Measurements from ENCODE around the gene WDR91.

The WDR91 gene

DNA sequence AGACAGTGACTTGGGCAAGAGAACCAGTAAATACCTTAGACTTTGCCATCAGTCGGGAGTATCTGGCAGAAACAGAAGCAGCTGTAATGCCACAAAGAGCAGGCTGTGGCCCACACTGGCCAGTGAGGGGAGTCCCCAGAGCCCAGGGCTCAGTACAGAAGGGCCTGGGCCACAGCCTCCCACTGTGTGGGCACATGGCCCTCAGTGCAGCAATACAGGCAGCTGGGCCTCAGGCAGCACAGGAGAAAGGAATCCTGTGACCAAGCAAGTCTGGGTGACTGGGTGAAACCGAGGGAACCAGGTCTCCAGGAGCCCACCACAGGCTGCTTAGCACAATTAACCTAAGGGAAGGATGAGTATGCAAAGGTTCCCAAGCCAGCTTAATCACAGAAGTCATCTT, 14.0 kb downstream of the WDR91 start:
- FAIRE-seq (no peak), DNase-seq (ENCODE audit: insufficient read length, low spot score) (no peak)
- TF ChIP-seq, protein P1, sequence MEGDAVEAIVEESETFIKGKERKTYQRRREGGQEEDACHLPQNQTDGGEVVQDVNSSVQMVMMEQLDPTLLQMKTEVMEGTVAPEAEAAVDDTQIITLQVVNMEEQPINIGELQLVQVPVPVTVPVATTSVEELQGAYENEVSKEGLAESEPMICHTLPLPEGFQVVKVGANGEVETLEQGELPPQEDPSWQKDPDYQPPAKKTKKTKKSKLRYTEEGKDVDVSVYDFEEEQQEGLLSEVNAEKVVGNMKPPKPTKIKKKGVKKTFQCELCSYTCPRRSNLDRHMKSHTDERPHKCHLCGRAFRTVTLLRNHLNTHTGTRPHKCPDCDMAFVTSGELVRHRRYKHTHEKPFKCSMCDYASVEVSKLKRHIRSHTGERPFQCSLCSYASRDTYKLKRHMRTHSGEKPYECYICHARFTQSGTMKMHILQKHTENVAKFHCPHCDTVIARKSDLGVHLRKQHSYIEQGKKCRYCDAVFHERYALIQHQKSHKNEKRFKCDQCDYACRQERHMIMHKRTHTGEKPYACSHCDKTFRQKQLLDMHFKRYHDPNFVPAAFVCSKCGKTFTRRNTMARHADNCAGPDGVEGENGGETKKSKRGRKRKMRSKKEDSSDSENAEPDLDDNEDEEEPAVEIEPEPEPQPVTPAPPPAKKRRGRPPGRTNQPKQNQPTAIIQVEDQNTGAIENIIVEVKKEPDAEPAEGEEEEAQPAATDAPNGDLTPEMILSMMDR (IDR thresholded peaks at IDR 0.05; ENCODE audit: insufficient read depth, missing control alignments) = no peak

DNA sequence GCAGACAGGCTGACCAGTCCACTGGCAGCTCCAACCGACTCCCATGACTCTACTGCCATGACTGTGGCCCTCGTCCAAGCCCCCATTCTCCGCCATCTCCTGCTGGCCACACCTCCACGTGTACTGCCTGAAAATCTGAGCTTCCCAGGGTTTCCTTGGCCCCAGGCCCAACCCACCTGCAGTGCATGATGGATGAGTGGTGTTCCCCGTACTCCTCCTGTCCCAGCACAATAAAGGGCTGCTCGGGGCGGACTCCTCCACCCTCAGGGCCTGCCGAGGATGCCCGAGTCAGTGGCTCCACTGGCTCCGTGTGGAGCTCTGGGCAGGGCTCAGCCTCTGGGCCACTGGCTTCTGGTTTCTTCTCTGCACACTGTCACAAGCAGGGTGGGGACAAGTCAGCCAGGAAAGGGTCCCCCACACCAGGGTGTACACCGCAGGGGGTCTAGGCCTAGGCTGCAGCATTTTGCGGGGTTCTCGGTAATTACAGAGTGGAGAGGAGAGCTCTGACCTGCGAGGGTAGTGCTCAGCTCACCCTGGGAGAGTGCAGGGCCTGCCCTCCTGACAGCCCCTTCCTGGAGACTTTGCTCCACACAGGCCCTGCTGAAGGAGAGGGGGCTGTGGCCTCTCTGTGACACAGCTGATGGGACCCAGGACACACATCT, 15.2 kb downstream of the WDR91 start:
- FAIRE-seq (no peak), DNase-seq (ENCODE audit: insufficient read length, low spot score) (no peak)
- TF ChIP-seq, protein P1 (IDR thresholded peaks at IDR 0.05; ENCODE audit: insufficient read depth, missing control alignments) = no peak

DNA sequence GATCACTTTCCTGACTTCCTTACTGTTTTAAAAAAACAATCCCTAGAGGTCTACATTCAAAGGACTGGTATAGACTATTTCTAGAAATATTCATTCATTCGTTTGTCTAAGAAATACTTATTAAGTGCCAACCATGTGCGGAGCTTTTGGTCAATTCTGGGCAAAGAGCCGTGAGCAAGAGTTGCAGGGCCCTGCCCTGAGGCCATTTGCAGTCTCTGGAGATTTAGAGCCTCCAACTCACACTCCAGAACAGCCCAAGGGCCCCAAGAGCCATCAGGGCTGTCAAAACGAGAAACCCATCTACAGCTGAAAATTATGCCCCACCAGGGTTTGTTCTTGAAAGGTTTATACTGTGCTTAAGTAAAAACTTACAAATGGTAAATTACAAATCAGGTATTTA, 16.2 kb downstream of the WDR91 start:
- FAIRE-seq (no peak), DNase-seq (ENCODE audit: insufficient read length, low spot score) (no peak)
- TF ChIP-seq, protein P1 (IDR thresholded peaks at IDR 0.05; ENCODE audit: insufficient read depth, missing control alignments) = no peak

DNA sequence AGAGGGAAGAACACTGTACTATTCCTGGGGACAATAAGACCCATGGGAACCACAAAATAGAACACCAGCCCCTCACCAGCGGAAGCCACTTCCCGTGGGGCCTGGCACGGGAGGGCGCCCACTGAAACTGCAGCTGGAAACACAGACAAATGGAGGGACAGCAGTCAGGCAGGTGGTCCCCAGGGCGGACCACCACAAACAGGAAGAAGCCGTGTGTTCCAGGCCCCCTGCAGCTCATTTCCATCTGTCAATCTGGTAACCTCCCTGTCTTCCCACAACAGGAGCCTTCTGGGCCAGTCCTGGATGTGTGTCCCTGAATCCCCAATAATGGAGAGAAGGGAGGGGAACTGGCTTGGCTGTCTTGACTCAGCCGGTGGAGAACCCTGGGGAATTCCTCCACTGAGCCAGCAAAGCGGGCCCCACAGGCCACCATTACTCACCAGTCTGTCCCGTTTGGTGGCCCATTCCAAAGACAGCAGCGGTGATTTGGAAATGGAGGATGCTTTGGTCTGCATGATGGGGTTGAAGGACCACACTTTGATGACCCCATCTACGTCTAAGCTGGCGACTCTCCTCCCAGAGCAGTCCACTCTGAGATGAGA, 16.7 kb downstream of the WDR91 start:
- DNase-seq (ENCODE audit: insufficient read length, low spot score) = no peak
- FAIRE-seq = no peak
- TF ChIP-seq, protein P1 (IDR thresholded peaks at IDR 0.05; ENCODE audit: insufficient read depth, missing control alignments) = no peak

DNA sequence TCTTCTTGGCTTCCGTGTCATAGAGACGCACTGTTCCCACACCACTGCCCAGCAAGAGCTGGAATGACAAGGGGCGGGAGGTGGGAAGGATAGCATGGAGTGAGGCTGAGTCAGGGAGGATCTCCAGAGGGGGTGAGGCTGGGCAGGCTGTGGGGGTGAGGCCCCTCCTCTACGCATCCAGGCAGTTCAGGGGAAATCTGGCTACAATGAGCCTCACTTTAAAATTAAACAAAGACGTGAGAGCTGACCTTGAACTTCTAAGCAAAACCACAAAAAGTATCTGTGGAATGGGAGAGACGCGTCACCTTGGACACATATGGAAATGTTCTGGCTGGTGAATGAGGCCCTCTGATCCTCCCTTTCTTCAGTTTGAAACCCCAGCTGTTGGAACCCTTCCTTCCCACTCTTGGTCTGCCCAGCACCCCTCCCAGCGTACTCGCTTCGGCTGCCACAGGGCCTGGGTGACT, 17.7 kb downstream of the WDR91 start:
- TF ChIP-seq, protein P1 (IDR thresholded peaks at IDR 0.05; ENCODE audit: insufficient read depth, missing control alignments) = no peak
- DNase-seq (ENCODE audit: insufficient read length, low spot score) (no peak), FAIRE-seq (no peak)

DNA sequence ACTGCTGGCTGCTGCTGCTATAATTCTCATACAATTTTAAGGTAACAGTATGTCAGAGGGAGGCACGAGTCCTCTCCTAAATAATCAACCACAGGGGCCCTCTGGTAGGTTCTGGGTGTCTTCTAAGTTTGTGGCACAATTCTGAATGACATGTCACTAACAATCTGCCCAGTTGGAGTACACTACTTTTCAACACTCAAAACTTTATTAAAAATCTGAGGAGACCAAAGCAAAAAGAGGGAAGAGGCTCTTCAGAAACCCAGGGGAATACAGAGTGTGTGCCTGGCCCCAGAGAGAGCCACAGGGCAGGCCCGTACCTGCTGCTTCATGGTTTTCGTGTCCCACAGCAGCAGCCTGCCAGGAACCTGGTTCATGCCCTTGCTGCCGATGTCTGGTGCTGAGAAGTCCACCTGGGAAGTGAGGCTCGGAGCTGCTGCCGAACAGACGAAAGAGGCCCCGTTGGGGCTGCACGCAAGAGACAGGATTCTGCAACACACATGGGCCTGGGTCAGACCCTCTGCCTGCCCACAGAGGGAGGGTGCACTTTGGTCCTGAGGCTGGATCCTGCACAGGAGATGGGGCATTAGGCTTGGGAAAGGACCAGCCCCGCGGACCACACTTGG, 18.3 kb downstream of the WDR91 start:
- FAIRE-seq = no peak
- TF ChIP-seq, protein P1 (IDR thresholded peaks at IDR 0.05; ENCODE audit: insufficient read depth, missing control alignments) = no peak
- DNase-seq (ENCODE audit: insufficient read length, low spot score) = no peak

DNA sequence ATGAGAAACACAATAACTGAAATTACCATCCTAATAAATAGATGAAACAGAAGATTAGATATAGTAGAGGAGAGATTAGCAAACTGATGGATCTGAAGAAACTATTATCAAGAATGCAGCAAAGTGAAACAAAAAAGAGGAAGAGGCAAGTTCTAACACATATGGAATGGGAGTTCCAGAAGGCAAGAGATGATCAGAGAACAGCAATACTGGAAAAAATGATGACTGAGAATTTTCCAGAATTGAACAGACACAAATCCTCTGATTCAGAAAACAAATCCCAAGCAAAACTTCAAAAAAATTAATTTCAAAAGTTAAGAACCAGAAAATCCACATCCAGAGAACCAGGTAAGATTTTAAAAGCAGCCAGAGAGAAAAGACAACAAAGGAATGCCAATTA, 20.6 kb downstream of the WDR91 start:
- TF ChIP-seq, protein P1 (IDR thresholded peaks at IDR 0.05; ENCODE audit: insufficient read depth, missing control alignments) = no peak
- FAIRE-seq (no peak), DNase-seq (ENCODE audit: insufficient read length, low spot score) (no peak)
